Hippocampal formation (tissue), 2 donors: ENCODE data around the gene GRIFIN.

Experiments
- DNase-seq, 2 donors: peaks; one replicate each; lab custom pipeline; 2025; lab: John Stamatoyannopoulos, UW

The GRIFIN gene

DNA sequence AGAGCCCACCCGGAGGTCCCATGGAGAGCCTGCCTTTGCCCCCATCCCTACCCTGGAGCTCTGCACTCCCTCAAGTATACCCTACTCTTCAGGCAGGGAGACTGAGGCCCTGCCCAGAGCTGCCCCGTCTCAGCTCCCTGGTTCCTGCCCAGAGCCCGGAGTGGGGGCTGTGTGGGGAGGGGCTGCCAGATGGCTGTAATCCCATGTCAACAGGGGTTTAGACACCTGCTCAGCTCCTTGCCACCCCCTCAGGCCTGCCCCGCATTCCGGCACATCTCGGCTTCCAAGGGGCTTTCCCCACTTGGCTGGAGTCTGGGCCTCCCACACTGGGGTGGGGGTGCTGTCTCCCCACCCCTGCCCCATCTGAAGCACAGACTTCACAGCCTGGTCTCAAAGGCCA is 22.5 kb upstream of the GRIFIN start:
- no peak for DNase-seq

DNA sequence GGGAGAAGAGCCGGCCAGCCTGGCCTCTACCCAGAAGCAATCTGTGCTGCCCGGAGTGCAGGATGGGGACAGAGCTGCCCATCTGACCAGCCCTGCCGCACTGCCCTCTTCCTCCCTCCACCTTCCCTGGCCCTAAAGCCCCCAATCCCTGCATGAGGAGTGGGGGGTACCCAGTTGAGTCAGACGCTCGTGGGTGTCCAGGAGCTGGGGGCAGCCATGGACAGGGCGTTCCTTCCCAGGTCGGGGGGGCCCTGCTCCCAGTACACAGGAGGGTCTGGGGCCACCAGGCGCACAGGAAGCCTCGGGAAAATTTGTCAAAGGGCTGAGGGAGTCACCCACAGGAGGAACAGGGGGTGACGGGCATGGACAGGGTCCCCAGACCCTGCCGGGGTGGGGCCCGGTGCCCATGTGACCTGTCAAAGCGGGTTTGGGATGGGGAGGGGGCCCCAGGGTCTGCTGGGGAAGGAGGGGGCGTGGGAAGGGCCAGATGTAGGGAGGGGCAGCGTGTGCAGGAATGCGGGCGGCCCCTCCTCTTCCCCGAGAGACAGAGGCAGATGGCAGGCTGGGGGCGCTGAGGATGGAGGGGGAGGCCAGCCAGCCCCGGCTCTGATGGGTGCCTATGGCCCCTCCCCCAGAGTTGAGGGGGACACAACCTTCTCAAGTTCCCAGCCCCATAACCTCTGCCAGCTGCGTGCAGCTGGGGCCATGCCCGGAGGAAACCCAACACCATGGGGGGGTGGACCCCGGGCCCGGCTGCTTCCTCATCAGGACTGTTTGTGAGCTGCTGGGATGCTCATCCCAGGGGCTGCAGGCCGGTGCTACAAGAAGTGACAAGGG is 21.5 kb upstream of the GRIFIN start:
- no peak for DNase-seq

DNA sequence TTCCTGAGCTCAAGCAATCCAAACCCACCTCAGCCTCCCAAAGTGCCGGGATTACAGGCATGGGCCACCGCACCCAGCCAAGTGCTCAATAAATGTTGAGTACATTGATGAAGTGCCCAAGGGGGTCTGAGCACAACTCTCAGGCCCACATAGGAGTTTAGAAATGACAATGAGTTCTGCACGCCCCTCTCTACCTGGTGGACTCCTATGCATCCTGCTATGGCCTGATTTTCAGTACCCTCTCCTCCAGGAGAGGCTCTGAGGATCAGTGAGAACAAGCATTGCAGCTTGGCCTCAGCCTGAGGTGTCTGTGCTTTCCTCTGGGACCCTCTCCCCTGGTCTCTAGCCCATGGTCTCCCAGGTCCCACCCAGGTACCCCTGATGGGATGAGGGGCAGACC is 20.9 kb upstream of the GRIFIN start:
- no peak for DNase-seq

DNA sequence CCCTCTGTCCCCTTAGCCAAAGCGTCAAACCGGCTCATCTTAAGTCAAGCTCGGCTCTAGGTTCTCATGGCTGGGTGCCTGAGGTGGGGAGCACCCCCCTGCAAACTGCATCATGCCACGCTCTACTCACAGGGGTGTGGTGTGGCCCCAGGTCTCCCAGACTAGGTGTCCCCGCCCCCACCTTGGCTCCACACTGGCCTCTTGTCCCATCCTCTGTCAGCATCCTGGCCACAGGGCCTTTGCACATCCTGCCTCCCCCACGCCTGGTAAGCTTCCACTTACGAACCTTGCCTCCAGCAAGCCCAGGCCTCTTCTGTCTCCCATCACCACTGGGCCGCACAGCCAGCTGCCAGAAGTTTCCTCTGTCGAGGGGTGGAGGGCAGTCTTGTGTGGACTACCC is 20.2 kb upstream of the GRIFIN start:
- DNase-seq, result no peak

DNA sequence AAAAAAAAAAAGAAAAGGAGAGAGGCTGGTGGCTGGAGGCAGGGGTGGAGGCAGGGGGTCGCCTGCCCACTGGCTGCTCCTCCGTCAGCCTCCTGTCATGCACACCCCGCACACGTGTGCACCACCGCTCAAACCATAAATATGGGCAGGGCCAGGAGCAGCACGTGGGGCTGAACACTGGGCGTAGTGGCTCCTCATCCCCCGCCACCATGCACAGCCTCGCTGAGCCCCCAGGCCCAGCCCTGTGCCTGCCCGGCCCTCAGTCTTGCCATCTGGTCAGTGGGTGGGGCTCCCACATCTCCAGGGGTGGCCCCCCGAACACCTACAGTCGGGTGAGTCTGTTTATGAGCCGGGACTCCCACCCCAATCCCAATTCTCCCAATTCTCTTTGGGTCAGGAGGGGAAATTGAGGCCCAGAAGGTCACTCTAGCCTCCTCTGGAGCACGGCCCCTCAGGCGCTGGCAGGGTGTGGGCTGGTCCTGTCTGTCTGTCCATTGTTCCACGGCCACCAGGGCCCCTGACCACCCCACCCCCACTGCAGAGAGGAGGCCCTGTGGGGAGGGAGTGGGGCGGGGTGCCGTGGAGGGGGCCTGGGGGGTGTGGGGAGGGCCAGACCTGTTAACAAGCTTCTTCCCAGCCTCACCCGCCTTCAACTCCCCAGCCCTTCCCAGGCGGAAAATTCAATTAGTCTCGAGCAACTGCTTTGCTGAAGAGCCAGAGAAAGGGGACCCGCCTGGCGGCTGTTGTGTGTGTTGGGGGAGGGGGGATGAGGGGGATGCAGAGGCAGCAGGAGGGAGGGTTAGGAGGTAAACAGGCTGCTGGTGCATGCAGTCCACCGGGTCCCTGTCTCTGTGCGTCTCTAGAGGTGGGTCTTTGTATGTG is 19.5 kb upstream of the GRIFIN start:
- no peak for DNase-seq

DNA sequence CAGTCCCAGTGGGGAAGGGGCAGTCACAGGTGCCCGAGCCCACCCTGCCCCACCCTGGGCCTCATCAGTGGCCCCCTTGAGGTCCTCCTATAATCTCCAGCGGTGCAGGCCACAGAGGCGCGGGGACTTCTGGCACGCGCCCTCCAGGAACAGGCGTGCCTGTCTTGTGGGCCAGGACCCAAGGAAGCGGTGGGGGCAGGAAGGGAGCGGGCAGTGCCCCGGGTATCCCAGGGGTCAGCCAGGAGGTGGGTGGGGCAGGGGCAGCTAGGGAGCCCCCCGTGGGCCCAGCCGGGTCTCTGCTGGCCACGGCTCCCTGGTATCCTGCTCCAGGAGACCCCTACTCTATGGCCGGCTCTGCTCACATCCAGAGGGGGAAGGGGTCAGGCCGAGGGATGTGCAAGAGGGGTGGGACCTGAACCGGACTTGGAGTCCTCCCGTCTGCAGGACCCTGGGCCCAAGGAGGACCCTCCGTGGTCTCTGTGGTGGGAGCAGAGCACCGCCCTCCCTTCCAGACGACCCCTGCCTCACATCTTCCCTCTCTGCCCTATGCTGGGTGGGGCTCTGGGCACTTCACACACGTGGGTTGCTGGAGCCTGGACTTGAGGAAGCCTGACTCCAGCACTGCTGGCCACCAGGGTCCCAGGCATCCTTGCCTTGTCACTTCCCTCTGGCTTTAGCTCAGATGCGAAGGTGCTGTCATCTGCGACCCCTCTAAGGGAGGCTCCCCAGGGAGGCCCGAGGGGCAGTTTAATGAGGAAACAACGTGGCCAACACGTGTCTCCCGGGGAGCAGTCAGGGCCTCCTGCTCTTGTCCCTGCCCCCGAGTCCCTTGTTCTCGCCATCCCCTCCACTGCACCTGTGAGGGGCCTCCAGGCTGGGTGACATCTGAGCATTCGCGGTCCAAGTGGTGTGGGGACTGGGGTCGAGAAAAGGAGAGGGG is 18.3 kb upstream of the GRIFIN start:
- no peak for DNase-seq

DNA sequence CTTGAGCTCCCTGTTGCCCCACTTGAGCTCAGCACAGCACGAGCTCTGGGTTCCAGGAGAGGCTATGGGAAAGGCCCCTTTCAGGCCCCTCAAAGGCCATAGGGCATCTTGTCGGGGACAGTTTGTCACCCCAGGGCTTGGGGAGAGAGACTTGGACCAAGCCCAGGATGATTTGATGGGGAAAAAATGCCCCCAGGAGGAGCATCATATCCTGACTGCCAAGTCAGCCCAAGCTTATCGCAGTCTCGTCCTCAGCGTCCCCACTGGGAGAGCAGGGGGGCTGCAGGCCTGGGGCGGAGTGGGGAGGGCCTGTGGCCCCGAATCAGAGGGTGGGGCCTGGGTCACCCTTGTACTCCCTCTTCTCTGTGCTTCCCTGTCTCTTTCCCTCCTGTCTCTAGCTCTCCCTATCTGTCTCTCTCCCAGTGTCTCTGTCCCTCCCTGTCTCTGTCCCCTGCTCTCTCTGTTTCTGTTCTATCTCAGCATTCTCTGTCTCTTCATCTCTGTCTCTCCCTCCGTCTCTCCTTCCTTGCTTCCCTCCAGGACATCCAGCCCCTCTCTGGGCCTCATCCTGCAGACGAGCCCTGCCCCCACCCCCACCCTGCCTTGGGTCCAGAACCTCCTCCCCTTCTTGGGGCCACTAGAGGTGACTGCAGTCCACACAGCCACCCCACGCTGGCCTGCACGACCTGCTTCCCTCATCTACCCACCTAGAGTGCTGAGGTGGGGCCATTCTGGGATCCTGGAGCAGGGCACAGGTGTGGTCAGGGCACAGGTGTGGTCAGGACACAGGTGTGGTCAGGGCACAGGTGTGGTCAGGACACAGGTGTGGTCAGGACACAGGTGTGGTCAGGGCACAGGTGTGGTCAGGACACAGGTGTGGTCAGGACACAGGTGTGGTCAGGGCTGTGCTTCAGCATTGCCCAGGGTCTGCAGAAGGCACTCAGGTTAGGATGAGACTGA is 17.3 kb upstream of the GRIFIN start:
- DNase-seq, result no peak

DNA sequence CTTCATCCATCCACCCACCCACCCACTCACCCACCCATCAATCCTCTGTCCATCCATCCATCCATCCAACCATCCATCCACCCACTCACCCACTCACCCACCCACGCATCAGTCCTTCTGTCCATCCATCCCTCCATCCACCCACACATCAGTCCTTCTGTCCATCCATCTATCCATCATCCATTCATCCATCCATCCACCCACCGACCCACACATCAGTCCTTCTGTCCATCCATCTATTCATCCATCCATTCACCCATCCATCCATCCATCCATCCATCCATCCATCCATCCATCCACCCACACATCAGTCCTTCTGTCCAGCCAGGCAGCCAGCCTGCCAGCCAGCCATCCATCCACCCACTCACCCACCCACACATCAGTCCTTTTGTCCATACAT is 15.8 kb upstream of the GRIFIN start:
- DNase-seq, result no peak

DNA sequence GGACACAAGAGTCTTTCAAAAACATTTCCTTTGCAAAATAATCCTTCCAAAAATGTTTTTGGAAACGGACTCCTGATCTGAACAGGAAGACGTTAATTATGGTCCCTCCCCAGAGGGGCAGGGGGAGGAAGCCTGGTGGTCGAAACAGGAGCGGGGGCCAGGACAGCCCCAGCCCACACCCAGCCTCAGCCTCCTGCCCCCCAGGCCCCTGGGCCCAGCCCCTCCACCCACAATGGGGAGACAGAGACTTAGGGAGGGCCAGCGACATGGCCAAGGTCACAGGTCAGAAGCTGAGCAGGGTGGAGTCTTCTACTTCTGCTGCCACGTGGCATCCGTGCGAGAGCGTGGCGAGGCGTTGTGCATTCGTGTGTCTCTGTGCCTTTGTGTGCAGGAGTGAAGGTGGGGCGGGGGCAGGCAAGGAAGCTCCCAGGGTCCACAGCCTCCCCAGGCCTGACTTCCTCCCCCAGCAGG is 14.0 kb upstream of the GRIFIN start:
- no peak for DNase-seq

DNA sequence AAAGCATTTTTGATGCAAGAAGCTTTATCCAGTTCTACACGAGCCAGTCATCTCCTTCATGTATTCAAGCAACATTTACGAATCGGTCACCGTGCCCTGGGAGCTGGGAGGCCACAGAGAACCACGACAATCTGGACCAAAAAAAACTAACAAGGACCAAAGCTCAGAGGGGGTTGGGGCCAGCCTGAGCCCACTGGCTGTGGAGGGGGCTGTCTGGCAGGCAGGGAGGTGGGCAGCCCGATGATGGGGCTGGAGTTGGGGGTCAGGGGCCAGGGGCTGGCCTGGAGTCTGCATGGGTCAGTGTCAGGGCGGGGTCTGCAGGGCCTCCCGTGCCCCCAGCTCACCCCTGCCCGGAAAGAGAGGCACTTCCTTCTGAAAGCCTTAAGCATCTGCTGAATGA is 12.5 kb upstream of the GRIFIN start:
- no peak for DNase-seq

DNA sequence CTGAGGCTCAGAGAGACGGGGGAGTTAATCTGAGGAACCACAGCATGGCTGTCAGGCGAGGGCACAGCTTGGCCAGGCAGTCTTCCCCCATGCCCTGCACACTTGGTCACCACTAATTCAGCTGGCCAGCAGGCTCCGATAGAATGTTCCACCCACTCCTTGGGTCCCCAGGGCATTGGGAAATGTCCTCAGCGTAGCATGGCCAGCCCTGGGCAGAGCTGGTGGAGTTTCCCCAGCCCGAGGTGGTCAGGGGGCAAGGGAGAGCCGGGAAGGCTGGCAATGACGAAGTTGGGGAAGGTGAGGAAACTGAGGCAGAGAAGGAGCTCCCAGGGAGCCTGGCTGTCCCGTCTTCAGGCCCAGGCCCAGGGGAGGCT is 12.1 kb upstream of the GRIFIN start:
- DNase-seq, result no peak

DNA sequence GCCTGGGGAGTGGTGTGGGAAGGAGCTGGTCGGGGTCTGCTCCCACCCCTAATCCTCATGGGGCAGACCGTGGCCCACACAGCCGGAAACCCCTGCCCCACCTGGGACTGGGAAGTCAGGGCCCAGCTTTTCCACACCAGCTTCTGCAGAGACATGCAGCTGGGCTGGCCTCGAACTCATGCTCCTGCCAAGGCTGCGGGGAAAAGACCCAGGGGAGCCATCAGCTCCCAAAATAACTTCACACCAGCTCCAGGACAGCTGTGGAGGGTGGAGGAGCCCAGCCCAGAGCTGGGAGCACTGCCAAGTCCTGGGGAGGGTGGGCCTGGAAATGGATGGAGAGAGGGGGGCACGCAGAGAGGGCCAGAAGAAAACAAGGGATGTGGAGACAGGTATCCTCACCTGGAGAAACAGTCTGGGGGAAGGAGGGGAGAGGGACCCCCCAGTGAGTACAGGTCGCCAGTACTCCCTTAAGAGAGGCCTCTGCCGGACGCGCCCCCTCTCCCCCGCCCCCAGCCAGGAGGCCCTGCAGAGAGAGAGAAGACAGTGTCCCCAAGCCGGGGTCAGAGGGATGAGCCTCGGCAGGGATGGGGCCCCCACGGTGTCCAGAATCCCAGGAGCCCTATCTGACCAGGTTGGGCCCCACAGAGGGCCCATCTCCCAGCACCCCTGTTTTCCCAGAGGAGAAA is 11.5 kb upstream of the GRIFIN start:
- DNase-seq, result no peak

DNA sequence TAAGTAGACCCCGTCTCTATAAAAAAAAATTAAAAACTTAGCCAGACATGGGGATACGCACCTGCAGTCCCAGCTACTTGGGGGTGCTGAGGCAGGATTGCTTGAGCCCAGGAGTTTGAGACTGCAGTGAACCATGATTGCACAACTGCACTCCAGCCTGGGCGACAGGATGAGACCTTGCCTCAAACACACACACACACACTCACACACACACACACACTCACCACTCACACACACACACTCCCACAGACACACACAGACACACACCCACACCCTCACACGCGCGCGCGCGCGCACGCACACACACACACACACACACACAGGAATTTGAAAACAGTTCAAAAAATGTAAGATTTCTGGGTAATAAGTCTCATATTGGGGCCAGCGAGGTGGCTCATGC is 8.7 kb upstream of the GRIFIN start:
- DNase-seq, result no peak

DNA sequence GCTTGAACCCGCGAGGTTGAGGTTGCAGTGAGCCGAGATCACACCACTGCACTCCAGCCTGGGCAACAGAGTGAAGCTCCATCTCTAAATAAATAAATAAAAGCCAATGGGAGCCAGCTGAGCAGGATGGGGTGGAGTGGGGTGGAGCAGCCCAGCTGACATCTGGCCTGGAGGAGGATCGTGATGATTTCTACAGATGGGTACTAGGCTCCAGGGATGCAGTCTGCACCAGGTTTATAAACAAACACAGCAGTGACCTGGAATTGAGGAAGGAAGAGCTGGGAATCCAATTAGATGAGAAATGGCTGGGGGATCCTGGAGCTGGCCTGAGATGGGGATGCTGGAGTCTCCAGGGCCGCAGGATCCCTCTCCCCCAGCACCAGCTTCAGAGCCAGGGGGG is 7.3 kb upstream of the GRIFIN start:
- no peak for DNase-seq

DNA sequence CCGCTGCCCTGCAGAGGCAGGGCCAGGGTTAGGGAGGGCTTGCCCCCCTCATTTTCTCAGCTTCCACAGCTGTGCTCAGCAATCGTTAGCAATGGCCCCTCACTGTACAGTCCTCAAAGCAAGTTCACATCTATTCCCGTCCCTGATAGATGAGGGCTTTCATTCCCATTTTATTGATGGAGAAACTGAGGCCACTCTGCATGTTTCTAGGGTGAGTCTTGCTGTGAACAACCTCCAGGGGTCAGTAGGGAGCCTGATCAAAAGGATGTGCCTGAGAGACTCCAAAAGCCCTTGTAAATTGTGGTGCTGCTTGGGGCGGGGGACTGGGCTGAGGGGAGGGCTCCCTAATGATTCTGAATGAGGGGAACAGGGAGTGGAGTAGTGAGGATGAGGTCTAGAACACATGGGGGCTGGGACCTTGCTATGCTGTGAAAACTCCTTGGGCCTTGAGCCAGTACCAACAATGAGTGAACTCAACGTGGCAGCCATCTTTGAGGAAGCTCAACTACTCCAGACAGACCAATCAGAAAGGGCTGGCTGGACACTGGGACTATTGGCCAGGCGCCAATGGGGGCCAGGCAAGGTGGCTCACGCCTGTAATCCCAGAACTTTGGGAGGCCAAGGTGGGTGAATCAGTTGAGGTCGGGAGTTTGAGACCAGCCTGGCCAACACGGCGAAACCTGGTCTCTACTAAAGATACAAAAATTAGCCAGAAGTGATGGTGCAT is 6.7 kb upstream of the GRIFIN start:
- no peak for DNase-seq

DNA sequence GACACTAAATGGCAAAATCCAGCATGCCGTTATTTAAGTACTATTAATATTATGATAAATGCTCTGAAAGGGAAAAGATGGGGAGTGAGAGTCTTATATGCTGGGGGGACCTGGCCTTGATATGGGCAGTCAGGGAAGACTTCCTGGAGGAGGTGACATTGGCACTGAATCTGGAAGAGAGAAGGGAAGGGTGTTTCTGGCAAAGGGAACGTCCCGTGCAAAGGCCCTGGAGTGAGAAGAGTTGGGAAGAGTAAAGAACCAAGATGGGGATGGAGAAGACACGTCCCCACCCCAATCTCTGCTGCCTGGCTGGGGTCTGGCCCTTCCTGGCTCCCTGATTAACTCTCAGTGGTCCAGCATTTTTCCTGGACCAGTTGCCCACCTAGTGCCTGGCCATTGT is 5.0 kb upstream of the GRIFIN start:
- DNase-seq, result no peak

DNA sequence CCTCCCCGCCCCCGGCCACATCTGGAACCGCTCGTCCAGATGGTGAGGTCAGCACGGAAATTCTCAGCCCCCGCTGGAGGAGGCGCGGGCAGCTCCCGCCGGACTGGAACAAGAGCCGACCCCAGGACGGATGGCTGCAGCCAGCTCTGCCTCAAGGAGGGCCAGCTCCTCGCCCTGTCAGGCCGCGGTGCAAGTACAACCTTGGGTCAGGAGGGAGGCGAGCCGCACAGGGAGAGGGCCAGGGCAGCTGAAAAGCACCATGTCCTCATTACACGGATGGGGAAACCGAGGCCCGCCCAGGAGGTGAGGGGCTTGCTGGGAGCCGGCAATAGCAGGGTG is 3.8 kb upstream of the GRIFIN start:
- DNase-seq, result no peak

DNA sequence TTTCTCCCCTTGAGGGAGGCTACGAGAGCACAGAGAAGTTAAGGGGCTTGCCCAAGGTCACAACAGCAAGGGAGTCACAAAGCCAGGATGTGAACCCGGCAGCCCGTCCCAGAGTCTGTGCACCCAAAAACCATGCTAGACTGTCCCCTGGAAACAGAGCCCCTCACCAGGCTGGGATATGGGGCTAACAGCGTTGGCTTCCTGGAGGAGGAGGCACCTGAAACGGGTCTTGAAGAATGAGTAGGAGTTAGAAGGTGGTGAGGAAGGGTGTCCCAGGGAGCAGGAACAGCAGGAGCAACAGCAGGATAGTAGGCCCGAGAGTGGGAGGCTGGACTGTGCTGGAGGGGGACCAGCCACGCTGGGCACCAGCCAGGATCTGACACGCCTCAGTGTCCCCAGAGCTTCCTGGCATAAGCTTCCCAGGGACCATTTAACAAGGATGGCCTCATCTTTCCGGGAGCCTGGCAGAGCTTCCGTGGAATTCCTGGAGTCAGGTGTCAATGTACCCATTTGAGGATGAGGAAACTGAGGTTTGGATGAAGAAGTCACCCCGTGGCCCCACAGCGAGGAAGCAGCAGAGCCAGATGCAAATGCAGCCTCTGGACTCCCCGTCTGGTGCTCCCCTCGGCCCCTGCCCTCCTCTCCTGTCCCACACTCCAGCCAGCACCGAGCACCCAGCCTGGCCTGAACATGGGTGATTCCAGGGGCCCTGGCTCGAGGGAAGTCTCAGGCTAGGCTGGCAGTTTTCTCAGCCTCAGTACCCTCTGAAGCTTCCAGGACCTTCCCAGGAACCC is 3.3 kb upstream of the GRIFIN start:
- DNase-seq, result no peak

DNA sequence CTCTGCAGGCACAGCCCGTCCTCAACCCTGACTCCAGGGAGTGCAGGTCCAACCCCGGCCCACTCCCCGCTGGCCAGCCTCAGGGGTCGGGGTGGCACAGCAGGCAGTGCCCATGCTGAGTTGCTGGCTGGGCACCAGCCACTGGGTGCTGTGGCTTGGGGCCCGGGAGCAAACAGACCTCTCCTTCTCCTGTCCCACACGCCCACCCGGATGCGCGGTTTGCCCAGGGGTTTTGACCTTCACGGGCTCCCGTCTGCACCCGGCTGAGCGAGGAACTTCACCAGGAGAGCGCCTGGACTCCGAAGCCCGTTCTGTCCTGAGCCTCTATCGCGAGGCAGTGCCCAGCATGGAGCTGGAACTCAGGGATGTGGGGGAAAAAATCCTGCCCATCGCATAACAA is 2.6 kb upstream of the GRIFIN start:
- DNase-seq, result no peak
